Pancreas (tissue), 10 donors: ENCODE measurements around the gene ILRUN. TPM values are rescaled to one million over a fixed set of nuclear protein-coding genes. Genes with fewer than 3 reads are reported as not detected.

Experiments
- ATAC-seq, 4 donors: fragments of 200-7000 bp; cut with Tn5 transposase; one replicate each; pipeline versions ENCODE4 v1.8.0 to v1.9.1; 2020; ENCODE audit warnings: mild to moderate bottlenecking in 4 of 4, moderate library complexity in 4 of 4
- DNase-seq, 6 donors: peaks; one replicate each; pipeline ENCODE4 v3.0.0-alpha.2; 2020
- FAIRE-seq: peaks from 2 replicates; lab custom pipeline; 2012; peaks lifted over from hg19 to GRCh38; lab: Jason Lieb, UNC
- H3K27ac ChIP-seq, 4 donors: fragments of 200-600 bp; sonication (generic); 1 replicate in 3 of 4; 2 replicates in 1 of 4; pipeline versions ENCODE4 v1.5.0 to v1.8.0; 2020
- H3K27me3 ChIP-seq, 4 donors: fragments of 200-600 bp; one replicate each; pipeline ENCODE4 v1.8.0; 2021
- H3K36me3 ChIP-seq, 3 donors: fragments of 200-600 bp; sonication (generic) in 1 of 3; one replicate each; pipeline versions ENCODE4 v1.5.0 to v1.8.0; 2020 to 2021
- H3K4me1 ChIP-seq, 3 donors: fragments of 200-600 bp; one replicate each; pipeline ENCODE4 v1.8.0; 2021
- H3K4me3 ChIP-seq, 4 donors: fragments of 200-600 bp; sonication (generic) in 2 of 4; one replicate each; pipeline versions ENCODE4 v1.5.0 to v1.8.0; 2020 to 2021
- H3K9me3 ChIP-seq, 4 donors: fragments of 200-600 bp; one replicate each; pipeline ENCODE4 v1.8.0; 2021
- CTCF ChIP-seq, 4 donors: fragments of 200-600 bp; sonication (generic) in 3 of 4; IDR thresholded peaks; one replicate each; pipeline versions ENCODE4 v1.5.0 to v1.8.0; 2021; ENCODE audit warnings: antibody characterized with exemption in 4 of 4
- WGBS, 2 donors: extraction: QIAGEN DNeasy Blood & Tissue Kit; methylation state at CpG; one replicate each; pipeline ENCODE4 v1.1.7; 2013; 5-methylcytosine and 5-hydroxymethylcytosine counted together
- intact Hi-C, 3 donors: fragments of 100-400 bp; cut with DNase I; formaldehyde crosslinking; loops; one replicate each; pipeline versions ENCODE4 v1.11.1 to v1.14.2; 2022
- polyA plus RNA-seq, 2 donors: library from polyadenylated mRNA; stranded (reverse); fragments of 200-250 nt; gene quantifications; one replicate each; pipeline ENCODE4 v1.2.3, GENCODE V29; 2013
- total RNA-seq, 6 donors: library from RNA; stranded (reverse); fragmentation: NEBNext Ultra II Directional in 4 of 6; extraction: Animal tissue kit (Norgen Biotek cat#: 25700) in 4 of 6; gene quantifications; one replicate each; pipeline versions ENCODE4 v1.2.1 to v1.2.4, GENCODE V29; 2021 to 2023
- donor health status: healthy with polysubstance abuse.
- donor health status: DM: no; HTN: no; CAD: no; lungs with moderate emphysema.
- donor health status: DM: no; HTN: no; CAD: no.
- donor health status: control.
- donor health status: control.
- donor health status: Bipolar disorder and iron deficiency.
- donor health status: DM: yes; HTN: yes; CAD: no.
- donor health status: DM: no; HTN: no; CAD: no.
- donor health status: DM: no; HTN: no; CAD: no.
- donor health status: DM: yes; HTN: yes; CAD: no.

Gene ILRUN
- total and polyA plus RNA-seq, 8 donors = 14.6 to 32.9 (median 22.7) TPM

- Histone ChIP-seq H3K9me3 (no peaks in the 10 kb centered on the region), H3K36me3 (no peaks in the 10 kb centered on the region), H3K4me3 (no peak overlapping the region), H3K27ac (peak overlapping the region in 2 of 4 donors; percentile 30 to 47), H3K27me3 (no peaks in the 10 kb centered on the region), H3K4me1 (peaks cover 14 to 34% (median 29%) of the 10 kb centered on the region in 3 donors)
- intact Hi-C loops = no loop called here
- DNase-seq (no peak), FAIRE-seq (no peak), ATAC-seq (peak in 1 of 4 donors; percentile 22)
- no peak for TF ChIP-seq CTCF (IDR thresholded peaks at IDR 0.05)
- 53 to 61% methylated on average over 4 of the region's 4 CpGs for WGBS, 2 donors
These were observed 32.2 kb downstream of the ILRUN start for GRCh38 chr6:34664256-34664971.

GRCh38 chr6:34663831-34664255, 32.7 kb downstream of the ILRUN start:
- DNase-seq (no peak), ATAC-seq (peak in 2 of 4 donors; percentile 42 to 45), FAIRE-seq (no peak)
- no peaks in the 10 kb centered on the region for H3K27me3 ChIP-seq
- peak overlapping the region in 2 of 4 donors; percentile 30 to 47 for H3K27ac ChIP-seq
- H3K4me3 ChIP-seq = no peak overlapping the region
- intact Hi-C loops = no loop called here
- 88 to 92% methylated on average over 5 of the region's 5 CpGs for WGBS, 2 donors
- H3K9me3 ChIP-seq = no peaks in the 10 kb centered on the region
- H3K36me3 ChIP-seq = no peaks in the 10 kb centered on the region
- peaks cover 14 to 37% (median 34%) of the 10 kb centered on the region in 3 donors for H3K4me1 ChIP-seq
- no peak for TF ChIP-seq CTCF (IDR thresholded peaks at IDR 0.05)

- WGBS, 2 donors = 86 to 93% methylated on average over 2 of the region's 2 CpGs
- Histone ChIP-seq H3K27ac (no peak overlapping the region), H3K4me1 (peaks cover 14 to 41% (median 36%) of the 10 kb centered on the region in 3 donors), H3K9me3 (no peaks in the 10 kb centered on the region), H3K4me3 (no peak overlapping the region), H3K27me3 (no peaks in the 10 kb centered on the region), H3K36me3 (no peaks in the 10 kb centered on the region)
- FAIRE-seq (no peak), DNase-seq (no peak), ATAC-seq (no peak)
- intact Hi-C loops = no loop called here
- no peak for TF ChIP-seq CTCF (IDR thresholded peaks at IDR 0.05)
These were observed 33.2 kb downstream of the ILRUN start for GRCh38 chr6:34663371-34663770.

GRCh38 chr6:34661357-34661756, 35.2 kb downstream of the ILRUN start:
- ATAC-seq = no peak
- no peaks in the 10 kb centered on the region for H3K36me3 ChIP-seq
- no peaks in the 10 kb centered on the region for H3K27me3 ChIP-seq
- intact Hi-C loops = no loop called here
- no peaks in the 10 kb centered on the region for H3K9me3 ChIP-seq
- peaks cover 20 to 41% (median 39%) of the 10 kb centered on the region in 3 donors for H3K4me1 ChIP-seq
- FAIRE-seq = no peak
- DNase-seq = no peak
- no peak overlapping the region for H3K27ac ChIP-seq
- 89 to 97% methylated on average over 1 of the region's 1 CpG for WGBS, 2 donors
- no peak overlapping the region for H3K4me3 ChIP-seq
- no peak for TF ChIP-seq CTCF (IDR thresholded peaks at IDR 0.05)
